ENCODE results near the gene RASGRP4.
A peak's percentile ranks its signal among the peaks of the same experiment; 100 is the strongest.

Gene RASGRP4

DNA sequence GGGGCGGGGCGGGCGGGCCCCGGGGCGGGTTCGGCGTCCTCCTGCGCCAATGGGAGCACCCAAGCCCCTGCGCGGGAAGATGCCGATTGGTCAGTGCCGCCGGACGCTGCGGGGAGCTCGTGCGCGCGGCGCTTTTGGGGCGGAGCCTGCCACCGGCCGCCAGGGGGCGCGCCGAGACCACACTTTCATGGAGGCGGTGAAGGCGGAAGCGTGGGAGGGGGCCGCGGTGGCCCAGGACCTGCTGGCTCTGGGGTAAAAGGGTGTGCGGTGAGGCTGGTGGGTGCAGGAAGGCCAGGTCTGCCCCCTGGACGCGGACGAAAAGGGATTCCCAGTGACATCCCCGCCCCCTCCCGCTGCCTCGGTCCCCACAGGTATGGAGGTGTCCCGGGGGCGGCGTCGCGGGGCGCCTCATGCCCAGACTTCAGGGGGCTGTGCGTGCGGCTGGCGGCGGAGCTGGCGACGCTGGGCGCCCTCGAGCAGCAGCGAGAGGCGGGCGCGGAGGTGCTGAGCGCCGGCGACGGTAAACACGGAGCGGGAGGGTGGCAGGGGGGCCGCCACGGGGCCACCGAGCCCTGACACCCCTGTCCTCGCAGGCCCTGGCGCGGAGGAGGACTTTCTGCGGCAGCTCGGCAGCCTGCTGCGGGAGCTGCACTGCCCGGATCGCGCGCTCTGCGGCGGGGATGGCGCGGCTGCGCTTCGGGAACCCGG lies 22.9 kb downstream of the RASGRP4 start, which contains the start of gene FAM98C:
Gene FAM98C, plus strand, starts transcription at position 127 of the 708 bp plus-strand sequence. Its CDS starts 61 bp downstream, at position 188.
- peak within 1 kb of the TSS; percentile 90 for H3K27ac ChIP-seq
- TF ChIP-seq, protein P1, sequence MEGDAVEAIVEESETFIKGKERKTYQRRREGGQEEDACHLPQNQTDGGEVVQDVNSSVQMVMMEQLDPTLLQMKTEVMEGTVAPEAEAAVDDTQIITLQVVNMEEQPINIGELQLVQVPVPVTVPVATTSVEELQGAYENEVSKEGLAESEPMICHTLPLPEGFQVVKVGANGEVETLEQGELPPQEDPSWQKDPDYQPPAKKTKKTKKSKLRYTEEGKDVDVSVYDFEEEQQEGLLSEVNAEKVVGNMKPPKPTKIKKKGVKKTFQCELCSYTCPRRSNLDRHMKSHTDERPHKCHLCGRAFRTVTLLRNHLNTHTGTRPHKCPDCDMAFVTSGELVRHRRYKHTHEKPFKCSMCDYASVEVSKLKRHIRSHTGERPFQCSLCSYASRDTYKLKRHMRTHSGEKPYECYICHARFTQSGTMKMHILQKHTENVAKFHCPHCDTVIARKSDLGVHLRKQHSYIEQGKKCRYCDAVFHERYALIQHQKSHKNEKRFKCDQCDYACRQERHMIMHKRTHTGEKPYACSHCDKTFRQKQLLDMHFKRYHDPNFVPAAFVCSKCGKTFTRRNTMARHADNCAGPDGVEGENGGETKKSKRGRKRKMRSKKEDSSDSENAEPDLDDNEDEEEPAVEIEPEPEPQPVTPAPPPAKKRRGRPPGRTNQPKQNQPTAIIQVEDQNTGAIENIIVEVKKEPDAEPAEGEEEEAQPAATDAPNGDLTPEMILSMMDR (conservative IDR thresholded peaks at IDR 0.05): peak; percentile 98
- TF ChIP-seq ZFX (IDR thresholded peaks at IDR 0.05): peak; percentile 87; the same call in 1 of the 2 replicates

DNA sequence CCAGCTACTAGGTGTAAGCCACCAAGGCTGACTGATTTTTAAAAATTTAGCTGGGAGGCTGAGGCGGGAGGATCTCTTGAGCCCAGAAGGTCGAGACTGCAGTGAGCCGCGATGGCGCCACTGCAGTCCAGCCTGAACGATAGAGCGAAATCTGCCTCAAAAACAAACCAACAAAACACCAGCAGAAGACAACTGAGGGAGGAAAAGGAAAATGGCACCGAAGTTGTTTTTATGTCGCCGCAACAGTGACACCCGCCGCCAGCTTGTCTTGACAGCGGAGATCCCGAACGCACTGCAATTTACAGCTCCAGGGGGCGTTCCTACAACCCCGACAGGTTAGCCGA lies 23.4 kb downstream of the RASGRP4 start:
- peak overlapping the region; percentile 90 for H3K27ac ChIP-seq
- TF ChIP-seq, protein P1 (conservative IDR thresholded peaks at IDR 0.05): no peak
- no peak for TF ChIP-seq ZFX (IDR thresholded peaks at IDR 0.05)

DNA sequence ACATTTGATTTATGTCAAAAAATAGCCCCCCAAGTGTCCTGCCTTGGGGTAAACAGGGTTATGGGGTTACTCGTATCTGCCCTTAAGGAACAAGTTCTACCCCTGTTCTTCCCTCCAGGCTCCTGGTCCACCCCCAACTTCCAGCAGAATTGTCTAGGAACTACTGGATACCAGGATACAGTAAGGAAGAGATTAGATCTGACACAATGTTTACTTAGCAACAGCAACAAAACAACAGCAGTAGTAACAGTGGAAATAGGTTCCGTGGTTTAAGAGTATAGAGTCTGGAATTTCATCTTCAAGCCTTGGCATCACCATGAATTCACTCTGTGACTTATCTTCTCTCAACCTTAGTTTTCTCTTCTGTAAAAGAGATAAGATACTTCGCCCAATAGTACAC lies 24.9 kb downstream of the RASGRP4 start:
- TF ChIP-seq, protein P1 (conservative IDR thresholded peaks at IDR 0.05): no peak
- no peak for TF ChIP-seq ZFX (IDR thresholded peaks at IDR 0.05)
- no peak overlapping the region for H3K27ac ChIP-seq

DNA sequence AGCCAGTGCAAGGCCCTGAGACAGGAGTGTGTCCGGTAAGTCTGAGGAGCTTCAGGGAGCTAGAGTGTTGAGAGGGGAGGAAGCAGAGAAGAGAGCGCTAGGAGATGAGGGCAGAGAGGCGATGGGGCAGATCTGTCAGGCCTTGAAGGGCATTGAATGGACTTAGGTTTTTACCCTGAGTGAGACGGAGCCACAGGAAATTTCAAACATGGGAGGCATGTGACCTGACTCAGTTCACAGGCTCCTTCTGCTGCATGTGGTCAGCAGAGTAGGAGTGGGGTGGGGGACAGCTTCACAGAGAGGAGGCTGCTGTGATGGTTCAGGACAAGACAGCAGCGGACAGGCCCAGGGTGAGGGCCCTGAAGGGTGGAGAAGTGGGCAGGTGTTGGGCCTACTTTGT lies 25.7 kb downstream of the RASGRP4 start:
- no peak overlapping the region for H3K27ac ChIP-seq
- no peak for TF ChIP-seq ZFX (IDR thresholded peaks at IDR 0.05)
- TF ChIP-seq, protein P1 (conservative IDR thresholded peaks at IDR 0.05): no peak

DNA sequence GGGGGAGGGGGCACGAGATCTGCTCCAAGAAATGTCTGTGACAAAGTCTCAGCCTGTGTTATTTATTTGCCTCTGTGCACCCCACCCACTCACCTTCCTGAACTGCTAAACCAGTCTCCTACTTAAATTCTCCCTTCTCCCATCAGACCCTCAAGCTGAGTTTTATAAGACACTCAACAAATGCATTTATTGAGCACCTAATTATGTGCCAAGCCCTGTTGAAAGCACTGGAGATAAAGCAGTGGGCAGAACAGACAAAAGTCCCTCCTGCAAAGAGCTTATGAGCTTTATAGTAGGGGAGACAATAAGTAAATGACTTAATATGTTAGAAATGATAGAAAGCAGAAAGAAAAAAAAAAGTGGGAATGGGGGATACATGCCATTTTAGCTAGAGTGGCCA lies 26.5 kb downstream of the RASGRP4 start:
- TF ChIP-seq, protein P1 (conservative IDR thresholded peaks at IDR 0.05): no peak
- no peak for TF ChIP-seq ZFX (IDR thresholded peaks at IDR 0.05)
- H3K27ac ChIP-seq: no peak overlapping the region

DNA sequence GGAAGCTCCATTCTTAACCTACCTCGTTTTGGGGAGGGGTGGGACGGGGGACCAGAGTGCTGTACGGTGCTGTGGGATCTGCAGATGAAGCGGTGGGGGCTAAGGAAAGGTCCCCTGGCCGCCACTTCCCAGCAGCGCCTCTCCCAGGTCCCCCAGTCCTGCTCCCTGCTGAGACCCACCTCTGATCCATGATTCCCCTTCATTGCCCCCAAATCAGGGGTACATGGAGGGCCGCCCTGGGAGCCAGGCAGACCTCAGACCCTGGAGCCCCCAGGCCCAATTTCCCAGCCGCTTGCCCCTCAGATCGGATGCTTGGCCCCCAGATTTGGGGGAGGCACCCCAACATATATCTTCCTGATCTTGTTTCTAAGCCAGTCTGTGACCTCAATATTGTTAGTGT lies 26.9 kb downstream of the RASGRP4 start:
- no peak for TF ChIP-seq ZFX (IDR thresholded peaks at IDR 0.05)
- TF ChIP-seq, protein P1 (conservative IDR thresholded peaks at IDR 0.05): no peak
- H3K27ac ChIP-seq: no peak overlapping the region

DNA sequence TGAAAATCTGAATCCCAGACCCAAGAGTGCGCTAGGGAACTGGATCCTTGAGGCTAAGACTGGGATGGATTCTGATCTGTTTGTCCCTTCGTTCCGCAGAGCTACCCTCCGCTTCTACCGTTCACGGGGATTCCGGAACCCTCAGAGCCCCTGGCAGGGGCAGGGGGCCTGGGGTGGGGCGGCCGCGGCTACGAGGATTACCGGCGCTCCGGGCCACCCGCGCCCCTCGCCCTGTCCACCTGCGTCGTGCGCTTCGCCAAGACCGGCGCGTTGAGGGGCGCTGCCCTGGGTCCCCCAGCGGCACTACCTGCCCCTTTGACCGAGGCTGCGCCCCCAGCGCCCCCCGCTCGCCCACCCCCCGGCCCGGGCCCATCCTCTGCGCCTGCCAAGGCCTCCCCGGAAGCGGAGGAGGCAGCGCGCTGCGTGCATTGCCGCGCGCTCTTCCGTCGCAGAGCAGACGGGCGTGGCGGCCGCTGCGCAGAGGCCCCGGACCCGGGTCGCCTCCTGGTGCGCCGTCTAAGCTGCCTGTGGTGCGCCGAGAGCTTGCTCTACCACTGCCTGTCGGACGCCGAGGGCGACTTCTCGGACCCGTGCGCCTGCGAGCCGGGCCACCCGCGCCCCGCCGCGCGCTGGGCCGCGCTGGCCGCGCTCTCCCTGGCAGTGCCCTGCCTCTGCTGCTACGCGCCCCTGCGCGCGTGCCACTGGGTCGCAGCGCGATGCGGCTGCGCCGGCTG lies 30.5 kb downstream of the RASGRP4 start:
- no peak overlapping the region for H3K27ac ChIP-seq
- TF ChIP-seq ZFX (IDR thresholded peaks at IDR 0.05): no peak
- TF ChIP-seq, protein P1 (conservative IDR thresholded peaks at IDR 0.05): no peak

Data from C4-2B (cell line).